ENCODE data around the gene MYT1. TPM values are rescaled to one million over a fixed set of nuclear protein-coding genes. Genes with fewer than 3 reads are reported as not detected.

MYT1 gene
- total and polyA plus RNA-seq, 2 of the 8 experiments (the other 6 are each of a cell fraction or from before 2014, with no cell fraction given): 0.63 to 2.0 TPM

DNA sequence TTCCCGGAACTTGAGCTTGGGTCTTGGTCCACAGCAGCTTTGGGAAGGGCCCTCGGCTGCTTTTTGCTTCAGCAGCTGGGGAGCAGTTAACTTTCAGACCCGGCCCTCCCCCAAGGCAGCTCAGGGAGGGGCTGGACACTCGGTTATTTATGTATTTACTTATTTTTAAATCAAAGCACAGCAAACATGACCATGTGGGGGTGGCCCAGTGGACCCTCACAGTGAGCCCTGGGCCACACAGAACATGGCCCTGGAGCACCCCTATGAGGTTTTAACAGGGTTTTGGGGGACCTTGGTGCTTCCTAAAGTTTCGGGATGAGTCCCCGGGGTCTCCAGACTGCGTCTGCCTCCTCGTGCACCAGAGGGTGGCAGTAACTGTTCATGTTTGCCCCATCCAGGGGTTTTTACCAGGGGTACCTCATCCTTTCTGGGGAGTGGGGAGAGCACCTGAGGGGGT is 30.3 kb upstream of the MYT1 start:
- TF ChIP-seq, protein P1, sequence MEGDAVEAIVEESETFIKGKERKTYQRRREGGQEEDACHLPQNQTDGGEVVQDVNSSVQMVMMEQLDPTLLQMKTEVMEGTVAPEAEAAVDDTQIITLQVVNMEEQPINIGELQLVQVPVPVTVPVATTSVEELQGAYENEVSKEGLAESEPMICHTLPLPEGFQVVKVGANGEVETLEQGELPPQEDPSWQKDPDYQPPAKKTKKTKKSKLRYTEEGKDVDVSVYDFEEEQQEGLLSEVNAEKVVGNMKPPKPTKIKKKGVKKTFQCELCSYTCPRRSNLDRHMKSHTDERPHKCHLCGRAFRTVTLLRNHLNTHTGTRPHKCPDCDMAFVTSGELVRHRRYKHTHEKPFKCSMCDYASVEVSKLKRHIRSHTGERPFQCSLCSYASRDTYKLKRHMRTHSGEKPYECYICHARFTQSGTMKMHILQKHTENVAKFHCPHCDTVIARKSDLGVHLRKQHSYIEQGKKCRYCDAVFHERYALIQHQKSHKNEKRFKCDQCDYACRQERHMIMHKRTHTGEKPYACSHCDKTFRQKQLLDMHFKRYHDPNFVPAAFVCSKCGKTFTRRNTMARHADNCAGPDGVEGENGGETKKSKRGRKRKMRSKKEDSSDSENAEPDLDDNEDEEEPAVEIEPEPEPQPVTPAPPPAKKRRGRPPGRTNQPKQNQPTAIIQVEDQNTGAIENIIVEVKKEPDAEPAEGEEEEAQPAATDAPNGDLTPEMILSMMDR (IDR thresholded peaks at IDR 0.05; ENCODE audit: control extremely low read depth in 1 of 3, insufficient read depth in 1 of 3, low read depth in 1 of 3, low read length in 3 of 3): peak; percentile 60 to 75 (median 62)
- TF ChIP-seq RAD21 (IDR thresholded peaks at IDR 0.05 in 1 of 2, conservative IDR thresholded peaks at IDR 0.05 in 1 of 2; ENCODE audit: low read depth in 2 of 2, low read length in 2 of 2) (peak; percentile 85 to 89), GABPA (IDR thresholded peaks at IDR 0.05; ENCODE audit: borderline replicate concordance, insufficient read depth, low read length) (no peak)
- no peak overlapping the region for H2BK120ac ChIP-seq (replicated peaks; ENCODE audit: low read depth, low read length)
- ChIA-PET POLR2A (ENCODE audit: partially characterized antibody) (interaction anchor here (1.0 kb wide), 1 partner anchor 71 kb away, joined by 3 read pairs; the partner anchor contains the start of gene TCEA2), CTCF (ENCODE audit: partially characterized antibody) (interaction anchor here (0.6 to 1.0 kb wide), 5 partner anchors 14 to 121 kb away, joined by 3 to 4 read pairs (median 3); no protein-coding TSS in a partner anchor)
- no peaks in the 10 kb centered on the region for H3K27me3 ChIP-seq (replicated peaks in 1 of 4; ENCODE audit: control insufficient read depth in 3 of 4, extremely low read depth in 1 of 4, insufficient read depth in 3 of 4, low read length in 3 of 4)
- H3K18ac ChIP-seq (ENCODE audit: extremely low read depth, low read length): no peak overlapping the region
- H3K36me3 ChIP-seq (ENCODE audit: control insufficient read depth in 2 of 4, insufficient read depth in 4 of 4, low read length in 3 of 4): no peaks in the 10 kb centered on the region
- H3K27ac ChIP-seq (ENCODE audit: low read depth, low read length): no peak overlapping the region
- no peak overlapping the region for H3K4ac ChIP-seq (replicated peaks; ENCODE audit: insufficient read length, low read depth, low read length)
- no peaks in the 10 kb centered on the region; a peak in 1 of 7 replicates for H3K4me1 ChIP-seq (replicated peaks in 1 of 4; ENCODE audit: control insufficient read depth in 3 of 4, insufficient read depth in 4 of 4, low read length in 3 of 4)
- no peaks in the 10 kb centered on the region for H3K23me2 ChIP-seq (ENCODE audit: low read depth, low read length)
- no peak overlapping the region for H3K14ac ChIP-seq (ENCODE audit: insufficient read length)
- FAIRE-seq (no peak), DNase-seq (ENCODE audit: low read depth in 1 of 2, low spot score in 2 of 2) (peak in 1 of 2 experiments; percentile 57)
- H2BK20ac ChIP-seq (ENCODE audit: low read length): no peak overlapping the region
- no peak overlapping the region for H3K4me3 ChIP-seq (ENCODE audit: extremely low read depth in 1 of 4, insufficient read depth in 2 of 4, low read depth in 3 of 4, low read length in 4 of 4)
- H4K8ac ChIP-seq (ENCODE audit: extremely low read depth, insufficient read depth, low read length): no peak overlapping the region
- H2BK12ac ChIP-seq (ENCODE audit: low read depth, low read length): no peak overlapping the region
- H4K20me1 ChIP-seq (replicated peaks in 1 of 2; ENCODE audit: control insufficient read depth in 1 of 2, insufficient read depth in 2 of 2, low read length in 2 of 2): no peaks in the 10 kb centered on the region
- no peaks in the 10 kb centered on the region for H3K79me1 ChIP-seq (ENCODE audit: low read depth, low read length)
- no peak overlapping the region for H3K9ac ChIP-seq (replicated peaks in 1 of 4; ENCODE audit: extremely low read depth in 1 of 4, low read depth in 3 of 4, low read length in 3 of 4)
- H2AFZ ChIP-seq (ENCODE audit: low read length): no peak overlapping the region
- no peak overlapping the region for H3K56ac ChIP-seq (replicated peaks; ENCODE audit: insufficient read length, low read depth, low read length)
- 77% methylated on average over 8 of the region's 8 CpGs; no CpG with 5 or more reads in 1 of the 2 experiments for WGBS, 2 experiments (ENCODE audit: extremely low coverage in 1 of 2, insufficient coverage in 1 of 2, insufficient read length in 1 of 2, insufficient replicate concordance in 2 of 2, low coverage in 1 of 2, low lambda C conversion rate in 2 of 2, missing lambda C conversion rate in 1 of 2)
- H4K91ac ChIP-seq (replicated peaks; ENCODE audit: insufficient read length, low read length): no peak overlapping the region
- H2BK15ac ChIP-seq (ENCODE audit: low read length): no peak overlapping the region
- H3K4me2 ChIP-seq (ENCODE audit: insufficient read depth in 1 of 2, low read depth in 2 of 2, low read length in 2 of 2): no peak overlapping the region
- no peak overlapping the region for H2AK5ac ChIP-seq (ENCODE audit: low read depth, low read length)
- no peak overlapping the region for H2BK5ac ChIP-seq (ENCODE audit: low read depth, low read length)
- no peak overlapping the region for H4K5ac ChIP-seq (ENCODE audit: insufficient read length, low read depth, low read length)
- no peaks in the 10 kb centered on the region for H3K79me2 ChIP-seq (ENCODE audit: control insufficient read depth in 1 of 2, insufficient read depth in 2 of 2, low read length in 2 of 2)
- H3K23ac ChIP-seq (ENCODE audit: insufficient read length): no peak overlapping the region
- H3K9me3 ChIP-seq (ENCODE audit: insufficient read depth in 2 of 2, low read depth in 1 of 2, low read length in 1 of 2): no peaks in the 10 kb centered on the region

Data from H1 (cell line).